Stimulated activated CD4-positive, alpha-beta T cell treated with anti-CD3 and anti-CD28 coated beads, Interleukin-4, amount 100 ng/mL, for 24 hours (primary cell): ENCODE results near the gene GALNT11.

ENCODE experiments used
- DNase-seq: peaks from one replicate; pipeline ENCODE4 v3.0.0-alpha.2; 2020

The GALNT11 gene

GRCh38 chr7:152120776-152121175 is 95.3 kb downstream of the GALNT11 start:
- no peak for DNase-seq

DNA sequence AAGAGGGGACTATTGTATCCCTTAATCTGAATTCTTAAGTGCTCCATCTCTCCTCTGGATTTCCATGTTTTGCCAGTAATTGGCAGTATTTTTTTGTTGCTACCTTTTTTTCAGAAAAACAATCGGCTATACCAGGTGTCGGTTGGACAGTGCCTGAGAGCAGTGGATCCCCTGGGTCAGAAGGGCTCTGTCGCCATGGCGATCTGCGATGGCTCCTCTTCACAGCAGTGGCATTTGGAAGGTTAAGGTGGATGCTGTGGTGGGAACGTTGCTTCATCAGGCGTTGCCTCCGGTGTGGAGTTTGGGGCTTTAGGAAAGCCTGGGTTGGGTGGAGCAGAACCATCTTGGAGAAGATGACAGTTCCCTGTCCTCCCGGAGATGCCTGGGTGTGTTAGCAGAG is 96.0 kb downstream of the GALNT11 start:
- no peak for DNase-seq

DNA sequence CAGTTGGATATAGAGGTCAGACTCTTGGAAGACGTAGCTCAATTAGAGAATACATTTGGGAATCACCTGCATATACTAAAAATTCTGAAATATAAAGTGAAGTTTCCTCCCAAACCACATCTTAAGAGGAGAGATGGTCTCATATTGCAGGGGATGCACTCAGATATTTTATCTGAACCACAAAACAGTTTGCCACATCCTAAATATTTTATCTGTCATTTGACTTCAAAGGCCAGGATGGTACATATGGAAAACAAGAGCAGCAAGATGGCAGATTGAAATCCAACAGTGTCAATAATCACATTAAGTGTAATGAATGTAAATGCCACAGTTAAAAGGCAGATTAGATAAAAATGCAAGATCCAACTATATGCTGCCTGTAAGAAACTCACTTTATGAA is 97.1 kb downstream of the GALNT11 start:
- DNase-seq: no peak

DNA sequence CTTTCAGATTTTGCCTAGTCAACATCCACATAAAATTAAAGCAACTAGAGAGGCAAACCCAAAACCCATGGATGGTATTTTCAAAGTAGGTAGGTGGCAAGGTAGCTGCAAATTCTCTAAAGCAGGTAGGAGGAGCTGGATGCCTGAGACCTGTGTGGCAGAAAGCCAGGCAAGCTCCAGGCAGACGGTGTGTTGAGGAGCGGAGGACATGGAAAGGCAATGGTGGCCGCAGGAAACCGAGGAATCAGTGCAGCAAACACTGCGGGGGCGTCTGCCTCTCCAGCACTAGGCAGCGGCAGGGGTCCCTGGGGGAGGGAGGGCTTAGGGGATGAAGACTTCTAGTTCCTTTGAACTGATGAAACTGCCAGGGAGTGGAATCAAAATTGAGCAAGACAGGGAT is 101.3 kb downstream of the GALNT11 start:
- DNase-seq: no peak

GRCh38 chr7:152127229-152127628 is 101.8 kb downstream of the GALNT11 start:
- DNase-seq: no peak

DNA sequence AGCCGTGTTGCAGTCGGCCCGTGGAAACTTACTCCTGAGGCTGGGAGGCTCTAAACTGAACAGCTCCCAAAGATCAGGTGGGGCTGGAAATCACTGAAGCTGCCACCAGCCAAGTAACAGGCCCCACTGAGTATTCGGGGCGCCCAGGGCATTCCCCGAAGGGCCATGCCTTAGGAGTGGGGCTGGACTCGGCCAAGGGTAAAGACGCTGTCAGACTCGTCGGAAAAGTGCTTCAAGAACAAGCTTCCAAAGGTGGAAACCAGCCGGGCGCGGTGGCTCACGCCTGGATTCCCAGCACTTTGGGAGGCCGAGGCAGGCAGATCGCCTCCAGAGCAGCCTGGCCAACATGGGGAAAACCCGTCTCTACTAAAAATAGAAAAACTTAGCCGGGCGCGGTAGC is 102.8 kb downstream of the GALNT11 start:
- no peak for DNase-seq

- DNase-seq: no peak
Measured at GRCh38 chr7:152128741-152129461, 103.4 kb downstream of the GALNT11 start.

- DNase-seq: no peak
Measured at GRCh38 chr7:152129682-152130081, 104.2 kb downstream of the GALNT11 start.

DNA sequence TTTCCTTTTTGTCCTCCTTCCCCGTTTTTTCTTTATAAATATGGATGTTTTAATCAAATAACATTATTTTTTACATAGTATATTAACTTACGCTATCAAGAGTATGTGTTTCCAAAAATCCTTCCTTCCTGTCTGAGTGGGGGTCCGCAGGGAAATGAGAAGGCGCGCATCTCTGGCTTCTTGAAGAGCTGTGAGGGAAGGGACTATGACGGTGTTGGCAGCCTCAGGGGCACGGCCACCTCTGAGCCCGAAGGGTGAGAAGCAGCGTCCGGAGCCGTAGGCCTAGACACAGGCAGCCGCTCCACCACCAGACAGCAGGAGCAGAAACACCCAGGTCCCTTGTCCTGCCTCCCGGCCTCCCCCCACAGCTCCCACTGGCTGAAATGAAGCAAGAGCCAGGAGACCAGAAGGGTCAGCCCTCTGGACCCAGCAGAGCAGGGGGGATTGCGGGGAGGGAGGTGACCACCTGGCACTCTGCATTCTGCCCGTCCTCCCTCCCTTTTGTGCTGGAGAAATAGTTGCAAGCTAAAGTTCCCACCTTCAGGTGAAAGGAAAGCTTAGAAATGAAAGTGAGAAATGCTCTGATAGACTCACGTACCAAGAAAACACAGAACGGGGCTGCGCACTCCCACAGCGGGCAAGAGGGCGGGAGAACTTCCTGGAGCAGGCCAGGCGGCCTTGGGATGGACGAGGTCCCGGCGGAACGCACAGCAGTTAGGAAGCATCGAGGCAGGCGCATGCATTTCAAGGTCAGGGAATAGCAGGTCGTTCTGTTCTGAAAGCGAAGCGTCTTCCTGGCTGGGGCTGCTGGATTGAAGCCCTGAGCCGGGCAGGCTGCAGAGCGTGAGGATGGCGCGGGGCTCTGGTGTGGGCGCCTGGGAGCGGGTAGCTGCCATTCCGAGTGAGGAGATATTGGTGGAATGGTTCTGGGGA is 105.5 kb downstream of the GALNT11 start:
- DNase-seq: no peak

DNA sequence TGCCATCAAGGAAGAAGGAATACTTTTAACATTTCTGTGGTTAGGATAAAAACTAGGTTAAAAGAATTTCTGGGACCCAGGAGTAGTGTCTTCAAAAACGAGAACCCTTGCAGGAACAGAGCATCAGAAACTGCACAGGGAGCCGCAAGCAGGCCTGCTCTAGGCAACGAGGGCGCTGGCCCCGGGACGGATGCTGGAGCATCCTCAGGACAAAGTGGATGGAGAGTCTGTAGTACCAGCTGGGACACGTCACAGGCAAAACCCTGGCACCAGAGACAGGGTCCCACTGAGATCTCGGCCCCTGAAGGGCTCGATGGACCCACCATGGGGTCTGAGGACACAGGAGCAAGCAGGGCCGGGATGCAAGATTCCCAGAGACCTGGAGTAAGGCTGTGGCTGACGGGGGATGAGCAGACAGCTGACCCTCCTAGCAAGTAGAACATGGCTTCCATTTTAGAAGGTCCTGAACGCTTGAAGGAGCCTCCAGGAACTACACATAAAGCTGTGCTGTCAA is 106.6 kb downstream of the GALNT11 start:
- DNase-seq: no peak

DNA sequence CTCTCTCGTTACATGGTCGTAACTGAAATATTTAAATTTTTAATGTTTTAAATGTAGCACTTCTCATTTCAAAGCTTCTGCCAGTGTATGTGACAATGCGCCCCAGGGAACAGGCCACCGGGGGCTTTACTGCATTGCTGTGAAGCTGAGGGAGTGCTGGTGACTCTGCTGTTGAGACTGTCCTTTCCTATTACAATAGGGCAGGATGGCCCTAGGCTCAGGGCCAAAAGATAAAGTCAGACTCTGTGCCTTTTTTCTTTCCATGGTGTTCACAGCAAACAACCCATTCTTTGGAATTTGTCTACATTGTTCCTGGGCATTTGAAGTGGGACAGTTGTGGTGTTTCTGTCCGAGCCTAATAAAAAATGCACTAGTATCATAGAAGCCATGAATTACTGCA is 107.3 kb downstream of the GALNT11 start:
- DNase-seq: no peak

- DNase-seq: no peak
Measured at GRCh38 chr7:152133804-152134203, 108.3 kb downstream of the GALNT11 start.

DNA sequence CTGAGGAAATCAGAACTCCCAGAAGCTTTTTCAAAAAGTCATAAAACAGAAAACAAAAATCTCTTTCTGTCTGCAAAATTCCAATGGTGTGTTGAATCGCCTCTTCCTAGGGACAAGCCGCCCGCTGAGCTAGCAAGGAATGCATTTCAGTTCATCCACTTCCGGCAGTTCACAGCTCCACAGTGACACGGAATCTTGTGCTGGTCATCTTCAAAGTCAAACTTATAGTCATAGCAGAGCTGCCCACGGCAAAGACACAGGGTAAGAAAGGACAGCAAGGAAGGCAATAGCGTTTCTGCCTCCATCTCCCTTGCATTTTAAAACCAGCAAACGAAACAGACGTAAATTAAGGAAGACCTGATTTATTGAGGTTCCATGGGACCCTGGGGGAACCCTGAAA is 111.2 kb downstream of the GALNT11 start:
- no peak for DNase-seq

DNA sequence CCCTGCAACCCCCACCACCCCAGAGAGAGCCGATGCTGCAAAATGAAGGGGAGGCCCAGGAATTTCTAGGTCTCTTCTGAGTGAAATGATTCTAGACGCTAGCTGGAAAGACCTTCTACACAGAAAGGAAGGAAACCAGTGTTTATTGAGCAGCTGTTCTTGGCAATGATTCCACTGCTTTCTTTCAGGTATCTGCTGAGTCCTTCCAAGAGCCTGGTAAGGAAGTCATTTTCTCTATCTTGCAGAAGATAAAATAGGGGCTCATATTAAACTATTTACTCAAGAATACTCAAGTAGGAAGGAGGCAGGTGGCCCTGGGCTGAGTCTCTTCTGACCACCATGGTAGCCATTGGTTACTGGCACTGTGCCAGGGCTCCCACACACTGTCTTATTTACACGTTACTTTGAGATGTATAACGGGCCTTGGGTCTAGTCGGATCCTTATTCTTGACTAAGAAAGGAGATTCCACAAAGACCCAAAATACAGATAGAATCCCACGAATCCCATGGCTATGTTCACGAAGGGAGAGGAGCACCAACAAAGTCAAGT is 112.1 kb downstream of the GALNT11 start:
- DNase-seq: no peak

DNA sequence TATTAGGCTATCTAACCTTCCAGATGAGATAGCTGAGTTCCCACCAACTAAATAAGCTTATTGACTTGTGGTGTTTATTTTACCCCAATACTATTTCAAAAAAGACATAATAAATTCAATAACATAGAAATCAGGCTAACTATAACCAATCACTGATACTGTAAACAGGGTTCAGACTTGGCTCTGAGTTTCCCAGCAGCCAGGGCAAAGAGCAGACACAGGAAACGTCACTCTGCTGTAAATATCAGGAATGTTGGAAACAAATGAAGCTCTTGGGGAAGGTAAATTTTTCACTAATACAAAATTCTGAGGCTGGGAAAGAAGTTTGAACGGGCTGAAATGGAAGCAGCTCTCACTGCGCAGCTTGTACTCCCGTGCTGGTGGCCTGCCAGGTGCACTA is 114.6 kb downstream of the GALNT11 start:
- DNase-seq: no peak

- no peak for DNase-seq
Measured at GRCh38 chr7:152140560-152140959, 115.1 kb downstream of the GALNT11 start.

- DNase-seq: no peak
Measured at GRCh38 chr7:152142976-152143595, 117.6 kb downstream of the GALNT11 start.

GRCh38 chr7:152144557-152145245 is 119.2 kb downstream of the GALNT11 start:
- peak; percentile 34 for DNase-seq

DNA sequence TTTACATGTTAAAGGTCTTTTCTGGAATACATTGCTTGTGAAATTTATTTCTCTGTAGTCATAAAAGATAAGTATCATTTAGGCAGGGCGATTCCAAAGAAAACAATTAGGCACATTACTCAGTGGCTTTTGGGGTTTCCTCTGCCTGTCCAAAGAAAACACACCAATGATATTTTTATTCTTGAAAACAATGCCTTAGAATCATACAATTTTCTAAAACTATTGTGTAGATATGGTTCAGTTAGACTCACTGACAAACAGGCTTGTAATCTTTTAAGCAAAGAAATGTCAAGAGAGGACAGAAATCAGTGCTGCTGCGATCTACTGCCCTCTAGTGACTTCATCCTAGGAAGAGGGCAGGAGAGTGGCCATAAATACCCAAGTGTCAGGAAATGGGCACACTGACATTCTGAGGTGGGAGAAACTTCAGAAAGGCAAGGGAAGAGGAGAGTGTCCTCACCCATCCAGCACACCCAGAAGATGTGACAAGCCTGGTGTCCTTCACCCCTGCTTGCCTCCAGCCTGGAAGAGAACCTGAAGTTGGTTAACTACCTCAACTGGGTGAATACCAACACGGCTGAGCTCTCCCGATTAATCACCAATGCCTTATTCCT is 120.5 kb downstream of the GALNT11 start:
- DNase-seq: peak; percentile 24

DNA sequence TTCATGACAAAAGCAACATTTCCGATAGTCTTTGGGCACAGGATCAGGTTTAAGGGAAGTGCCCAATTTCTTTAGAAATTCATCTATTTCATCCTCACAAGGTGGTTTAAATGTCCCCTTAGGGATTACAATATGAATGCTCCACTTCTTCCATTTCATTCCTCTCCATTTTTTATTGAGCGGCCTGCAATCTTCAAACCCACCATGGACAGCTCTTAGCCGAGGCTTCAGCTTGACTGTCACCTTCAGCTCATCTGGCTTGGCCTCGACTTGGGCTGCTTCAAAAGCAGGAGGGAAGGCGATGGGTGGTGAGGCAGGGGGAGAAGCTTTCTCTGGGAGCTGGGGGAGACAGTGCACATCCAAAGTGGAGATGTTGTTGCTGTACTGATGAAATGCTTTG is 123.2 kb downstream of the GALNT11 start:
- DNase-seq: no peak

- no peak for DNase-seq
Measured at GRCh38 chr7:152149363-152149762, 123.9 kb downstream of the GALNT11 start.

- DNase-seq: no peak
Measured at GRCh38 chr7:152152267-152152666, 126.8 kb downstream of the GALNT11 start.
